Keratinocyte (primary cell): ENCODE data around the gene SERTAD2.

Source experiments
- CTCF ChIP-seq, 3 experiments: IDR thresholded peaks in 1 of 3; conservative IDR thresholded peaks in 1 of 3; optimal IDR thresholded peaks in 1 of 3; 2 replicates in 2 of 3; 3 replicates in 1 of 3; pipeline versions ENCODE3 to v1.5.1; 2011; ENCODE audit warnings: low read length in 3 of 3, mild to moderate bottlenecking in 3 of 3, moderate library complexity in 2 of 3, control low read depth in 1 of 3, inconsistent platforms in 1 of 3; ENCODE audit not compliant: insufficient read depth in 2 of 3; ENCODE audit errors: extremely low read depth in 1 of 3
- EZH2 ChIP-seq: IDR thresholded peaks from one replicate; pipeline ENCODE4 v1.6.1; 2012; ENCODE audit warnings: inconsistent platforms, mild to moderate bottlenecking, low read length, moderate library complexity

GRCh38 chr2:64626146-64626809 lies 27.4 kb downstream of the SERTAD2 start:
- no peak for TF ChIP-seq CTCF (optimal IDR thresholded peaks at IDR 0.05 in 1 of 3, IDR thresholded peaks at IDR 0.05 in 1 of 3, conservative IDR thresholded peaks at IDR 0.05 in 1 of 3; ENCODE audit: extremely low read depth in 1 of 3, insufficient read depth in 2 of 3, low read length in 3 of 3)
- no peak for TF ChIP-seq EZH2
